ENCODE measurements around the gene GRAP2. TPM values are rescaled to one million over a fixed set of nuclear protein-coding genes. Genes with fewer than 3 reads are reported as not detected.

Gene GRAP2
- total and polyA plus RNA-seq, 9 of the 15 experiments (the other 6 are each of a cell fraction or from before 2014, with no cell fraction given), result 4.8 to 88.7 (median 60.4) TPM

DNA sequence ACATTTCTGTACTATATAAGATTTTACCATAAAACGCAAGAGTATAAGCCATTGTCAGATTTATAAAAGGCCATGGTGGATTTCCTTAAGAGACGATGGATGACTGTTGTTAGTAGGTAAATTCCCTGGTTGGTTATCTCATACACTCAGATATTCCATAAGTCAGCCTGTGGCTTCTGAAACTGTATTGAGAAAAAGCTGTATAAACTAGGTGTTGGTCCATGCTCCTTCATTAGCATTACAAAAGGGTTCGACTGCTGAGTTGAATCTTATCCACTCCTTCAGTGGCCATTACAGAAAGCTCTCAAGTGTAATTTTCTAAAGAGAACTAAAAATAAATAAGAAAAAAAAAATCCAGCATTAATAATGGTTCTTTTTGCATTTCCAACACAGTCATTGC is 5.3 kb downstream of the GRAP2 start:
- no peak for FAIRE-seq
- BruUV-seq (replicated peaks), result no TSS peak
- no peak for ATAC-seq
- in situ Hi-C loops (cut with MboI) (no loop called here), intact Hi-C loops (cut with micrococcal nuclease) (no loop called here)
- Histone ChIP-seq H3K9me1 (ENCODE audit: control insufficient read depth, insufficient read depth, low read length) (no peaks in the 10 kb centered on the region), H3K4me3 (no peak overlapping the region), H2AFZ (ENCODE audit: low read depth, low read length) (peak overlapping the region; percentile 78), H3K9ac (ENCODE audit: insufficient read depth in 1 of 2, low read depth in 2 of 2, low read length in 2 of 2) (peak overlapping the region in 1 of 2 experiments; percentile 52; a peak in 2 of 4 replicates), H3K9me3 (replicated peaks; ENCODE audit: control insufficient read depth, insufficient read depth, low read depth, low read length) (no peaks in the 10 kb centered on the region), H3K4me2 (ENCODE audit: insufficient read depth, low read length) (no peak overlapping the region; the same call in 1 of the 2 replicates), H3K27ac (ENCODE audit: extremely low read depth, low read depth, low read length) (peak overlapping the region; percentile 73; the same call in 2 of the 3 replicates), H3K4me1 (replicated peaks in 1 of 2; ENCODE audit: control insufficient read depth in 2 of 2, insufficient read depth in 2 of 2, low read length in 2 of 2) (peaks cover 0 to 12% of the 10 kb centered on the region in 2 experiments; a peak in 4 of 5 replicates), H3K36me3 (ENCODE audit: control insufficient read depth, insufficient read depth, low read length) (no peaks in the 10 kb centered on the region), H3K79me2 (ENCODE audit: control insufficient read depth, insufficient read depth, low read length) (peaks cover 93% of the 10 kb centered on the region; the same call in 2 of the 3 replicates), H4K20me1 (replicated peaks; ENCODE audit: control insufficient read depth, insufficient read depth, low read length) (no peaks in the 10 kb centered on the region), H3K27me3 (ENCODE audit: control insufficient read depth in 2 of 2, insufficient read depth in 2 of 2, low read length in 2 of 2) (no peaks in the 10 kb centered on the region)
- ChIA-PET POLR2A (interaction anchor here (1.6 kb wide), 1 partner anchor 10 kb away, joined by 6 read pairs; no protein-coding TSS in a partner anchor), CTCF (ENCODE audit: low intra/inter-chr PET ratio) (no interaction called here)
- TF ChIP-seq KLF6 (CRISPR knock-in tag; IDR thresholded peaks at IDR 0.05; ENCODE audit: borderline replicate concordance), result no peak
- 0 out of 2 replicates have a peak, but pooled peaks have one; percentile 15 for TF ChIP-seq RBFOX2 (IDR thresholded peaks at IDR 0.05; ENCODE audit: low read depth, low read length)
- no peak for DNase-seq (ENCODE audit: extremely low read depth in 1 of 4, low spot score in 3 of 4)
- WGBS (ENCODE audit: insufficient coverage, low coverage, missing lambda C conversion rate), result 4% methylated on average over 3 of the region's 3 CpGs

DNA sequence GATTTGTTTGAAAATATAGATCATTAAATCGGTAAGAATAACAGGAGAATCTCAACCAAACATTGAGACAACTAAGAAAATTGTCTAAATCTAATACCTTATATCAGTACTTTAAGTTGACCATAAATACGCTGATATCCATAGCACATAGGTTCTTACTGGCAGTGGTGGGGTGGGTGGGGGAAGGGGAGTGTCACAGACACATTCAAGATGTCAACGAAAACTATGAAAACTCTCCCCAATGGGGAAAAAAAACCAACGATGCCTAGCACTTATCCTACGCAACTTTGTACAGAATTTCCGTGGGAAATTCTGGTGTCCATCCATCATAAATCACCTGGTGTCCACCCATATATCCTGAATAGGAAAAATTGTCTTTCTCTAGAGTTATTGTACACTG is 6.2 kb downstream of the GRAP2 start:
- Histone ChIP-seq H3K36me3 (ENCODE audit: control insufficient read depth, insufficient read depth, low read length) (no peaks in the 10 kb centered on the region), H3K79me2 (ENCODE audit: control insufficient read depth, insufficient read depth, low read length) (peaks cover 92% of the 10 kb centered on the region; the same call in 2 of the 3 replicates), H3K9ac (ENCODE audit: insufficient read depth in 1 of 2, low read depth in 2 of 2, low read length in 2 of 2) (peak overlapping the region in 1 of 2 experiments; percentile 52; a peak in 1 of 4 replicates), H3K4me1 (replicated peaks in 1 of 2; ENCODE audit: control insufficient read depth in 2 of 2, insufficient read depth in 2 of 2, low read length in 2 of 2) (peaks cover 0 to 12% of the 10 kb centered on the region in 2 experiments; a peak in 4 of 5 replicates), H3K4me2 (ENCODE audit: insufficient read depth, low read length) (no peak overlapping the region), H3K27ac (ENCODE audit: extremely low read depth, low read depth, low read length) (peak overlapping the region; percentile 73), H3K27me3 (ENCODE audit: control insufficient read depth in 2 of 2, insufficient read depth in 2 of 2, low read length in 2 of 2) (no peaks in the 10 kb centered on the region), H4K20me1 (replicated peaks; ENCODE audit: control insufficient read depth, insufficient read depth, low read length) (no peaks in the 10 kb centered on the region), H3K9me1 (ENCODE audit: control insufficient read depth, insufficient read depth, low read length) (no peaks in the 10 kb centered on the region), H3K4me3 (no peak overlapping the region), H2AFZ (ENCODE audit: low read depth, low read length) (peak overlapping the region; percentile 78), H3K9me3 (replicated peaks; ENCODE audit: control insufficient read depth, insufficient read depth, low read depth, low read length) (no peaks in the 10 kb centered on the region)
- BruUV-seq (replicated peaks), result no TSS peak
- POLR2A ChIA-PET, result interaction anchor here (1.2 kb wide), 1 partner anchor 10 kb away, joined by 3 read pairs; no protein-coding TSS in a partner anchor
- intact Hi-C loops (cut with micrococcal nuclease), result no loop called here
- WGBS (ENCODE audit: insufficient coverage, low coverage, missing lambda C conversion rate), result 29% methylated on average over 4 of the region's 6 CpGs
- no peak for FAIRE-seq
- in situ Hi-C loops (cut with MboI), result no loop called here
- DNase-seq (ENCODE audit: extremely low read depth in 1 of 4, low spot score in 3 of 4), result no peak
- CTCF ChIA-PET (ENCODE audit: low intra/inter-chr PET ratio), result no interaction called here
- no peak for ATAC-seq
- TF ChIP-seq SIRT6 (IDR thresholded peaks at IDR 0.05; ENCODE audit: low read depth, low read length), result no peak
- TF ChIP-seq SAFB (IDR thresholded peaks at IDR 0.05; ENCODE audit: borderline replicate concordance, low read depth, low read length), result no peak
- no peak for TF ChIP-seq DIDO1 (tag; IDR thresholded peaks at IDR 0.05; ENCODE audit: low read depth)
- TF ChIP-seq, protein P1, sequence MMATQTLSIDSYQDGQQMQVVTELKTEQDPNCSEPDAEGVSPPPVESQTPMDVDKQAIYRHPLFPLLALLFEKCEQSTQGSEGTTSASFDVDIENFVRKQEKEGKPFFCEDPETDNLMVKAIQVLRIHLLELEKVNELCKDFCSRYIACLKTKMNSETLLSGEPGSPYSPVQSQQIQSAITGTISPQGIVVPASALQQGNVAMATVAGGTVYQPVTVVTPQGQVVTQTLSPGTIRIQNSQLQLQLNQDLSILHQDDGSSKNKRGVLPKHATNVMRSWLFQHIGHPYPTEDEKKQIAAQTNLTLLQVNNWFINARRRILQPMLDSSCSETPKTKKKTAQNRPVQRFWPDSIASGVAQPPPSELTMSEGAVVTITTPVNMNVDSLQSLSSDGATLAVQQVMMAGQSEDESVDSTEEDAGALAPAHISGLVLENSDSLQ (IDR thresholded peaks at IDR 0.05), result peak; percentile 55
- no peak for TF ChIP-seq ADNP (tag; IDR thresholded peaks at IDR 0.05)
- TF ChIP-seq SMAD4 (CRISPR knock-in tag; conservative IDR thresholded peaks at IDR 0.05), result no peak
- TF ChIP-seq MEIS2 (IDR thresholded peaks at IDR 0.05; ENCODE audit: partially characterized antibody), result peak; percentile 46
- TF ChIP-seq PCBP2 (IDR thresholded peaks at IDR 0.05; ENCODE audit: low read depth, low read length, poor library complexity, severe bottlenecking), result no peak

Data from K562 (cell line).